HG02938 (cell line): ENCODE measurements around the gene OR52N1.

Experiments used
- ATAC-seq: cut with Tn5 transposase; IDR thresholded peaks from one replicate; pipeline ENCODE4 v1.9.1; 2021; ENCODE audit warnings: mild to moderate bottlenecking, moderate library complexity; ENCODE audit not compliant: unreplicated experiment

Gene OR52N1

GRCh38 chr11:5791165-5791564, at the start of gene OR52N1:
Gene OR52N1 (minus strand): TSS chr11:5791265. CDS start chr11:5788816, 2,449 bp downstream.
- no peak for ATAC-seq

DNA sequence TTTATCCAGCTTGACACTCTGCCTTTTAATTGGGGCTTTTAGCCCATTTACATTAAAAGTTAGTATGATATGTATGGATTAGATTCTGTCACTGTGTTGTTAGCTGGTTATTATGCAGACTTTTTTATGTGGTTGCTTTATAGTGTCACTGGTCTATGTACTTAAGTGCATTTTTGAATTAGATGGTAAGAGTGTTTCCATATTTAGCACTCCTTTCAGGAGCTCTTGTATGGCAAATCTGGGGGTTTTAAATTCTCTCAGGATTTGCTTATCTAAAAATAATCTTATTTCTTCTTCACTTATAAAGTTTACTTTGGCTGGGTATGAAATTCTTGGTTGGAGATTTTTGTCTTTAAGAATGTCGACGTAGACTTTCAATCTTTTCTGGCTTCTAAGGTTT, 46.6 kb upstream of the OR52N1 start:
- ATAC-seq: no peak

GRCh38 chr11:5833446-5833845, 42.4 kb upstream of the OR52N1 start:
- ATAC-seq: no peak

DNA sequence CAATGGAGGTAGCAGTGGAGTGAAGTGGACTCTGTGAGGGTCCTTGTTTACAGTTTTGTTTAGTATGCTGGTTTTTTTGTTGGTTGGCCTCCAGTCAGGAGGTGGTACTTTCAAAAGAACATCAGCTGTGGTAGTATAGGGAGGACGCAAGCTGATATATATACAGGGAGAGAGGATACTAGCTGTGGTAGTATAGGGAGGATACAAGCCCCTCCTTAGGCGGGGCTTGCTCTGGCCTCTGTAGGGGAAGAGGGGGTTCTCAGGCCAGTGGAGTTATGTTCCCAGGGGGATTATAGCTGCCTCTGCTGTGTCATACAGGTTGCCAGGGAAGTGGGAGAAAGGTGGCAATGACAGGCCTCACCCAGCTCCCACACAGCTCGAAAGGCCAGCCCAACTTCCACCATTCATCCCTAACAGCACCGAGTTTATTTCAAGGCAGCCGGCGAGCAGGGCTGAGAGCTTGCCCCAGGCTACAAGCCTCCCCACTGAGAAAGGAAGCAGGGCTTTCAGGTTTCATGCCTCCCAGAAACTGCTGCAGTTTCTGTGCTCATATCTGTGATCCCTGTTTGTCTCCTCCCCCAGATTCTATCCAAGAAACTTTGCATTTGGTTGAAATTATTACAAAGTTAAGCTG, 40.2 kb upstream of the OR52N1 start:
- no peak for ATAC-seq

GRCh38 chr11:5818245-5818886, 27.3 kb upstream of the OR52N1 start:
- ATAC-seq: peak; percentile 60

GRCh38 chr11:5815534-5815933, 24.5 kb upstream of the OR52N1 start:
- ATAC-seq: peak; percentile 55

DNA sequence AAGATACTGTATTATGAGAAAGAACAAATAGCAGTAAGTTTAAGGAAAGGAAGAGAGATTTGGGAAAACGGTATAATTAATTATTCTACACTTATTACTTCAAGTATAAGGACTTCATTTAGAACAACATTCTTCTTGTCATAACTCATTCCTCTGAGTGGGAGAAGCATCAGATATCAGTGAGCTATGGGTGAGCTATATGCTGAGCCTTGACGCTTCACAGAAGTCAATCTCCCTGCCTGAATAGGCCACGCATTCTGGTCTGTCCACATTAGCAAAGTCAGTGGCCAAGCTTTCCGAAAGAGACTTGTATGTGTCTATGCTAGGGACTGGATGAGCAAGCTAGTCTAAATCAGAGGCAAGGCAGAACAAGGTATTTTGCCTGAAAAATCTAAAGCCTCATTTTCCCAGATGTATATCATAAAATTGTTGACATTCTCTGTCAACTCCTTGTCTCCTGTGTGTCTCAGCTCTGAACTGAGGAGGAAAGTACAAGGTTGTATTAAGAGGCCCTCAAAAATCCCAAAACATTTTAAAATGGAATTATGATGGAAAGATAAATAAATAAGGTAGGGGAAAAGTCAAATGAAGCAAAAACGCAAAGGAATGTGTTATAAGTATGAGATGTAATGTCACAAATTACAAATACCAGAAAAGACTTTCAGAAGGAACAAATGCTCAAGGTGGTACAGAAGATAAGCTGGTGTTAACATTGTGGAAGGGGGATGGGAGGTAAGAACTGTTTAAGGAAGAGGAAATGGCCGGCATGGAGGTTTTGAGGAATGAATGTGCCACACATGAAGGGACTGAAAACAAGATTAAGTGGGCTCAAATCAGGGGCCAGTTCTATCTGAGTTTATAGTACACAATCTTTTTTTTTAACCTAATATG, 19.1 kb upstream of the OR52N1 start:
- ATAC-seq: no peak

DNA sequence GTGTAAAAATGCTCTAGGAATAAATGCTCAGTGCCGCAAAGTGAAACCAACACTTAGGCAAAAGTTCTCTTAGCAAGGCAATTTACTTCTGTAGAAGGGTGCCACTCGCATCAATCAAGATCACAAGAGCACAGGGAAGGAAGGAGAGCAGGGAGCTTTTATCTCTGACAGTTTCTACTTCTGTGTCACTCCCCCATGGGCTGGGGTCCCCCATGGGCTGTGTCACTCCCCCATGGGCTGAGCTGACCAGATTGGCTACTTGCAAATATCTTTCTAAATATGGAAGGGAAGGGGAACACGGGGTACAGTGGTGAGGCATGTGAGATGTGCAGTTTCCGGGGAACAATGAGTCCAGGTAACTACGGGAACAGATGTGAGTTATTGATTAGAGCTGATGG, 18.1 kb upstream of the OR52N1 start:
- ATAC-seq: peak; percentile 46

- ATAC-seq: peak; percentile 91
These were observed 17.5 kb upstream of the OR52N1 start, which contains the start of gene OR52N2 for GRCh38 chr11:5808500-5809121. Gene OR52N2 (plus strand): TSS chr11:5808924. CDS start chr11:5820336, 11,412 bp downstream.

- no peak for ATAC-seq
These were observed 16.5 kb upstream of the OR52N1 start for GRCh38 chr11:5807580-5807979.

DNA sequence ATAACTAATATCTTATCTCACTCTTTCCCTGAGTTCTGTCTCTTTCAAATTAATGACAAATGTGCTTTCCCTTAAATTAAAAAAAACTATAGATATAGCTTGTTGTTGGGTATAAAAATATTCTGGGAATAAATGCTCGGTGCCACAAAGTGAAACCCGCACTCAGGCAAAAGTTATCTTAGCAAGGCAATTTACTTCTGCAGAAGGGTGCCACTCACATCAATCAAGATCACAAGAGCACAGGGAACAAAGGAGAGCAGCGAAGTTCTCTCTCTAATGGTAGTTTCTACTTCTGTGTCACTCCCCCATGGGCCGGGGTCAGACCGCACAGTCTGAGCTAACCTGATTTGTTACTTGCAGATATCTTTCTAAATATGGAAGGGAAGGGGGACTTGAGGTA, 12.9 kb upstream of the OR52N1 start:
- no peak for ATAC-seq

DNA sequence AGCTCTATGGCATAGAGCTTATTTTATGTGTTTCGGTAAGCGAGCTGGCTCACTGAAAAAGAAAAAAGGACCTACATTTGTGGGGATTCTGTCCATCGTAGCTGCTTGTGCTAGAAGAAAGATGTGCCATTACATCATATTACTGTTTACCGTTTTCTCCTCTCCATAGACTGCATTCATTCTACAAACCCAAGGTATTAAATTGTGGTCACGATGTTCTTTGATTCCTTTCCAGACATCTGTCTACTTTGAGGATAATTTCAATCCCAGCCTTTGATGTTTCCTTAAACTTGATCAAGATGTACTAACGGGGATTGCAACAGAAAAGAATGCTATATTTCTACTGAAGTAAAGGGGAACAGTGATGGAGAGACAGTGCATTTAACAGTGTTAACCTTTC, 5.5 kb upstream of the OR52N1 start:
- ATAC-seq: no peak

- no peak for ATAC-seq
These were observed 7.8 kb downstream of the OR52N1 start, which contains the start of gene OR52N5 for GRCh38 chr11:5783255-5783654. Gene OR52N5 (minus strand): TSS chr11:5783355. CDS start chr11:5778634, 4,721 bp downstream.

DNA sequence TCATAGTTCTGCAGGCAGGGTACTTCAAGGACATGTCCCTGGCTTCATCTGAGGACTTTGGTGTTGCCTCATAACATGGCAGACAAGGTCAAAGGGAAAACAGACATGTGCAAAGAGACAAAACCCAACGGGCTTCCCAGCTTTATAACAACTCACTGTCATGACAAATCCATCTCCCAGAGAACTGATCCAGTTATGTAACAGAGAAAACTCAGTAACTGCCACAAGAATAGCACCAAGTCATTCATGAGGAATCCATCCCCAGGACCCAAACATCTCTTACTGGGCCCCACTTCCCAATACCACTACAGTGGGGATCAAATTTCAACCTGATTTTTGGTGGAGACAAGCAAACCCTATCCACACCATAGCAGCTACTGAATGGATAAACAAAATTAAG, 24.0 kb downstream of the OR52N1 start:
- ATAC-seq: no peak

- ATAC-seq: no peak
These were observed 37.1 kb downstream of the OR52N1 start, which contains the start of gene OR52N4 for GRCh38 chr11:5753943-5754342. Gene OR52N4 (plus strand): TSS chr11:5754243. CDS start chr11:5754741, 498 bp downstream.

- ATAC-seq: no peak
These were observed 41.2 kb downstream of the OR52N1 start for GRCh38 chr11:5749836-5750235.

GRCh38 chr11:5746614-5747013, 44.5 kb downstream of the OR52N1 start:
- ATAC-seq: no peak

GRCh38 chr11:5738431-5738830, 52.6 kb downstream of the OR52N1 start:
- no peak for ATAC-seq

- no peak for ATAC-seq
These were observed 53.2 kb downstream of the OR52N1 start for GRCh38 chr11:5737670-5738392.

GRCh38 chr11:5737091-5737490, 54.0 kb downstream of the OR52N1 start:
- no peak for ATAC-seq
